Measurements from ENCODE around the gene HSFX3. TPM values are rescaled to one million over a fixed set of nuclear protein-coding genes. Genes with fewer than 3 reads are reported as not detected.
"Not testable (repeated sequence)": the region's sequence is repeated elsewhere in the genome, so short reads cannot be mapped to it uniquely, and the experiment has no call there.

The HSFX3 gene
- total RNA-seq, 1 experiment from 2014 or later = not detected

DNA sequence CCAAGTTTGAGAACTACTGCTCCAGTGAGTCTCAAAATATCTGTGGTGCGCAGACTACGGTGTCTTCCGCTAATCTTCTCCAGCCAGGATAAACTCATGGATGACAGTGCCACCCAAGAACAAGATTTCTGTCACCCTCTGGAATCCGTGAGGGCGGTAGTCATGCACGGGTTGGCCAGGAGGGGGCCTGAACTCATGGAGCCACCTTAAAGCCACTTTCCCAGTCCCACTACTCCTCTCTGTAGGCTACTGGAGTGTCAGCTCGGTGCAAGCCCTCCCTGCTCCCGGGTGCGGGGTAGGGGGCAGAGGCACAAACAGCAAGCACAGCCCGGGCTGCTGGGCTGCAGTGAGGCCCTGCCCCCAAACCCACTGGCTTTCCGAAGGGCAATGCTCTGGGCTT lies 48.9 kb upstream of the HSFX3 start:
- H3K79me1 ChIP-seq (ENCODE audit: insufficient read depth, low read depth, low read length, poor library complexity, severe bottlenecking); H2AK5ac ChIP-seq (ENCODE audit: insufficient read length, low read length); H3K27me3 ChIP-seq (ENCODE audit: insufficient read depth, low read length); H3K4me3 Mint-ChIP-seq; H3K23me2 ChIP-seq (ENCODE audit: insufficient read length, low read depth, low read length, poor library complexity, severe bottlenecking); H3K27ac ChIP-seq (ENCODE audit: insufficient read length, low read depth, low read length); H3K4me1 ChIP-seq (ENCODE audit: insufficient read depth, low read length); H3T11ph ChIP-seq (ENCODE audit: low read length); H2BK120ac ChIP-seq (ENCODE audit: low read depth, low read length, poor library complexity, severe bottlenecking); H4K91ac ChIP-seq (ENCODE audit: insufficient read length, low read depth, low read length); H2BK15ac ChIP-seq (ENCODE audit: low read depth, low read length); H3K18ac ChIP-seq (ENCODE audit: insufficient read length, low read depth, low read length); H3K4ac ChIP-seq (ENCODE audit: low read depth, low read length); H2BK5ac ChIP-seq (ENCODE audit: insufficient read length, low read length); H3K9me3 ChIP-seq (ENCODE audit: control insufficient read depth, low read depth, low read length); H3K9ac ChIP-seq (ENCODE audit: extremely low read depth, insufficient read length, low read length); H3K14ac ChIP-seq (ENCODE audit: insufficient read depth, low read length); H3K27ac Mint-ChIP-seq; DNase-seq; H4K5ac ChIP-seq (ENCODE audit: insufficient read length, low read depth, low read length); H3K4me2 ChIP-seq (ENCODE audit: insufficient read depth, insufficient read length, low read length); H3K4me1 Mint-ChIP-seq; H2BK20ac ChIP-seq (ENCODE audit: low read depth, low read length, poor library complexity, severe bottlenecking); H4K8ac ChIP-seq (replicated peaks; ENCODE audit: insufficient read length, low read depth, low read length); H4K20me1 ChIP-seq (ENCODE audit: control insufficient read depth, insufficient read depth, insufficient read length); H2BK12ac ChIP-seq (ENCODE audit: insufficient read length, low read depth, low read length); H3K79me2 ChIP-seq (ENCODE audit: insufficient read depth, low read length); H3K56ac ChIP-seq (ENCODE audit: insufficient read length, low read depth, low read length); H2AFZ ChIP-seq (ENCODE audit: low read length); H3K27me3 Mint-ChIP-seq (ENCODE audit: low read depth); H3K23ac ChIP-seq (ENCODE audit: insufficient read length, low read depth, low read length): not testable (repeated sequence)
- peaks cover 13% of the 10 kb centered on the region in 2 experiments; a peak in 4 of 5 replicates for H3K9me3 Mint-ChIP-seq
- peaks cover 1 to 12% (median 10%) of the 10 kb centered on the region in 3 experiments; a peak in 4 of 7 replicates for H3K36me3 Mint-ChIP-seq (ENCODE audit: insufficient read depth in 1 of 3, low read depth in 3 of 3)
- TF ChIP-seq, protein P1, sequence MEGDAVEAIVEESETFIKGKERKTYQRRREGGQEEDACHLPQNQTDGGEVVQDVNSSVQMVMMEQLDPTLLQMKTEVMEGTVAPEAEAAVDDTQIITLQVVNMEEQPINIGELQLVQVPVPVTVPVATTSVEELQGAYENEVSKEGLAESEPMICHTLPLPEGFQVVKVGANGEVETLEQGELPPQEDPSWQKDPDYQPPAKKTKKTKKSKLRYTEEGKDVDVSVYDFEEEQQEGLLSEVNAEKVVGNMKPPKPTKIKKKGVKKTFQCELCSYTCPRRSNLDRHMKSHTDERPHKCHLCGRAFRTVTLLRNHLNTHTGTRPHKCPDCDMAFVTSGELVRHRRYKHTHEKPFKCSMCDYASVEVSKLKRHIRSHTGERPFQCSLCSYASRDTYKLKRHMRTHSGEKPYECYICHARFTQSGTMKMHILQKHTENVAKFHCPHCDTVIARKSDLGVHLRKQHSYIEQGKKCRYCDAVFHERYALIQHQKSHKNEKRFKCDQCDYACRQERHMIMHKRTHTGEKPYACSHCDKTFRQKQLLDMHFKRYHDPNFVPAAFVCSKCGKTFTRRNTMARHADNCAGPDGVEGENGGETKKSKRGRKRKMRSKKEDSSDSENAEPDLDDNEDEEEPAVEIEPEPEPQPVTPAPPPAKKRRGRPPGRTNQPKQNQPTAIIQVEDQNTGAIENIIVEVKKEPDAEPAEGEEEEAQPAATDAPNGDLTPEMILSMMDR (conservative IDR thresholded peaks at IDR 0.05) = peak; percentile 30; the same call in 2 of the 3 replicates
- no CpG with 5 or more reads among the region's 11 CpGs for WGBS (ENCODE audit: extremely low coverage, insufficient read length, low lambda C conversion rate)

DNA sequence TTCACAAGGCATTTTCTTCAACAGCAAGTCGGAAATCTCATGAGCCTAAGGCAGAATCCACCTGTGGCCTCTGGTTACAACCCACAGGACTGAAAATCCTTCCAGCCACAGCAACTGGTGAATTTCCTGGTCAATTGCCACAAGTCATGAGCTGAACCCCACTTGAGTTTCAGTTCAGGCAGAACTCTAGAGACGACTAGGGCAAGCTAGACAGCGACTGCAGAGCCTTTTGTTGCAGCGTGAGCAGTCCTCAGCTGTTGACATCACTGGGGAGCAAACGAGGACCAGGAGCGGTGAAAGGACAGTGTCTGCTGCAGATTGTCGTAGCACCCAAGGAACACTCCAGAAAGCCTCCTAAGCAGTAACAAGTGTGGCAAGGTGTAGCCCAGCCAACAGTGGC lies 46.2 kb upstream of the HSFX3 start:
- H4K91ac ChIP-seq (ENCODE audit: insufficient read length, low read depth, low read length); H2AFZ ChIP-seq (ENCODE audit: low read length); H3K27me3 Mint-ChIP-seq (ENCODE audit: low read depth); H3K4me1 ChIP-seq (ENCODE audit: insufficient read depth, low read length); H4K20me1 ChIP-seq (ENCODE audit: control insufficient read depth, insufficient read depth, insufficient read length); H4K5ac ChIP-seq (ENCODE audit: insufficient read length, low read depth, low read length); H3K79me2 ChIP-seq (ENCODE audit: insufficient read depth, low read length); H2BK15ac ChIP-seq (ENCODE audit: low read depth, low read length); H3K14ac ChIP-seq (ENCODE audit: insufficient read depth, low read length); H3K4me2 ChIP-seq (ENCODE audit: insufficient read depth, insufficient read length, low read length); H3K23me2 ChIP-seq (ENCODE audit: insufficient read length, low read depth, low read length, poor library complexity, severe bottlenecking); H4K8ac ChIP-seq (replicated peaks; ENCODE audit: insufficient read length, low read depth, low read length); H3K4me1 Mint-ChIP-seq; H3K27ac ChIP-seq (ENCODE audit: insufficient read length, low read depth, low read length); H2BK120ac ChIP-seq (ENCODE audit: low read depth, low read length, poor library complexity, severe bottlenecking); H2BK5ac ChIP-seq (ENCODE audit: insufficient read length, low read length); H3K9ac ChIP-seq (ENCODE audit: extremely low read depth, insufficient read length, low read length); H3K56ac ChIP-seq (ENCODE audit: insufficient read length, low read depth, low read length); H2AK5ac ChIP-seq (ENCODE audit: insufficient read length, low read length); H3K18ac ChIP-seq (ENCODE audit: insufficient read length, low read depth, low read length); H3K27ac Mint-ChIP-seq; H2BK20ac ChIP-seq (ENCODE audit: low read depth, low read length, poor library complexity, severe bottlenecking); DNase-seq; H3T11ph ChIP-seq (ENCODE audit: low read length); H2BK12ac ChIP-seq (ENCODE audit: insufficient read length, low read depth, low read length); H3K23ac ChIP-seq (ENCODE audit: insufficient read length, low read depth, low read length); H3K9me3 Mint-ChIP-seq; H3K27me3 ChIP-seq (ENCODE audit: insufficient read depth, low read length); H3K4ac ChIP-seq (ENCODE audit: low read depth, low read length); H3K79me1 ChIP-seq (ENCODE audit: insufficient read depth, low read depth, low read length, poor library complexity, severe bottlenecking); H3K36me3 Mint-ChIP-seq (ENCODE audit: insufficient read depth in 1 of 3, low read depth in 3 of 3); H3K4me3 Mint-ChIP-seq; H3K9me3 ChIP-seq (ENCODE audit: control insufficient read depth, low read depth, low read length): not testable (repeated sequence)
- no CpG with 5 or more reads among the region's 7 CpGs for whole genome bisulfite sequencing (ENCODE audit: extremely low coverage, insufficient read length, low lambda C conversion rate)

All from H9 (cell line).